ENCODE data around the gene UGCG.
"Not testable (repeated sequence)": the region's sequence is repeated elsewhere in the genome, so short reads cannot be mapped to it uniquely, and the experiment has no call there.

UGCG gene

DNA sequence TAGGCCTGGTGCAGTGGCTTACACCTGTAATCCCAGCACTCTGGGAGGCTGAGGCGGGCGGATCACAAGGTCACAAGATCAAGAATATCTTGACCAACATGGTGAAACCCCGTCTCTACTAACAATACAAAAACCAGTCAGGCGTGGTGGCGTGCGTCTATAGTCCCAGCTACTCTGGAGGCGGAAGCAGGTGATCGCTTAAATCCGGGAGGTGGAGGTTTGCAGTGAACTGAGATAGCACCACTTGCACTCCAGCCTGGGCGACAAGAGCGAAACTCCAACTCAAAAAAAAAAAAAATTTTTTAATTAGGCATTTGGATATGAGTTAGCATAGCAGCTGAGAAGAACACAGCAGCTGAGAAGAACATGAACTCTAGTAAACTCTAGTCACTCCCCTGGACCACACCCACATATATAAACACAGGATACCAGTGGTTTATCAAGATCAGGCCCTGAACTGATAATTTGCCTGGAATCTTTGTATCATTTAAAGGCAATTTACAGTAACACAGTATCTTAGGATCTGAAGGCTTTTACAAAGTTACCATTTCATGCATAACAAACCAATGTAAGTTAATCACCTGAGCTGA, 4.6 kb upstream of the UGCG start:
- Histone ChIP-seq H3K4me3 (ENCODE audit: low read depth, low read length) (no peak overlapping the region), H3K9ac (ENCODE audit: low read depth, low read length) (no peak overlapping the region)

DNA sequence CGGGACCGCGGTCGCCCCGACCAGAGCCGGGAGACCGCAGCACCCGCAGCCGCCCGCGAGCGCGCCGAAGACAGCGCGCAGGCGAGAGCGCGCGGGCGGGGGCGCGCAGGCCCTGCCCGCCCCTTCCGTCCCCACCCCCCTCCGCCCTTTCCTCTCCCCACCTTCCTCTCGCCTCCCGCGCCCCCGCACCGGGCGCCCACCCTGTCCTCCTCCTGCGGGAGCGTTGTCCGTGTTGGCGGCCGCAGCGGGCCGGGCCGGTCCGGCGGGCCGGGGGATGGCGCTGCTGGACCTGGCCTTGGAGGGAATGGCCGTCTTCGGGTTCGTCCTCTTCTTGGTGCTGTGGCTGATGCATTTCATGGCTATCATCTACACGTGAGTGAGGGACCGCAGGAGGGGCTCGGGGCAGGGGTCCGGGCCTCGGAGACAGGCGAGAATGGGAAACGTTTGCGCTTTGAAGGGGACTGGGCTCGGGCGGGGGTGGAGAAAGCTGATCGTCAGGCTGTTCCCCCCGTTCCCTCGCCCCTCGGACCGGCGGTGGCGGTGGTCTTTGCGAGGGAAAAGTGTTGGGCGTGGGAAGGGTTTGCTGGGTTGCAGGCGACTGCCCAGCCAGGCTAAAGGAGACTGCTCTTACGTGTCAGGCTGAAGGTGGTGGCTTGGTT, 457 bp downstream of the UGCG start:
- Histone ChIP-seq H3K9ac (ENCODE audit: low read depth, low read length) (peak overlapping the region; percentile 71), H3K27me3 (ENCODE audit: control insufficient read depth, insufficient read depth, low read length) (no peaks in the 10 kb centered on the region), H3K4me3 (ENCODE audit: low read depth, low read length) (peak overlapping the region; percentile 84), H3K4me1 (ENCODE audit: control insufficient read depth, insufficient read depth, low read length) (peaks cover 2% of the 10 kb centered on the region), H3K9me3 (ENCODE audit: control insufficient read depth, insufficient read depth, low read length) (no peaks in the 10 kb centered on the region), H3K36me3 (ENCODE audit: control insufficient read depth, insufficient read depth, low read length) (no peaks in the 10 kb centered on the region)

More for the DNA sequence above, 4.6 kb upstream of the UGCG start:
- H3K4me1 ChIP-seq (ENCODE audit: control insufficient read depth, insufficient read depth, low read length): peaks cover 2% of the 10 kb centered on the region
- no peaks in the 10 kb centered on the region for H3K9me3 ChIP-seq (ENCODE audit: control insufficient read depth, insufficient read depth, low read length)
- no peaks in the 10 kb centered on the region for H3K27me3 ChIP-seq (ENCODE audit: control insufficient read depth, insufficient read depth, low read length)
- H3K36me3 ChIP-seq (ENCODE audit: control insufficient read depth, insufficient read depth, low read length): no peaks in the 10 kb centered on the region

DNA sequence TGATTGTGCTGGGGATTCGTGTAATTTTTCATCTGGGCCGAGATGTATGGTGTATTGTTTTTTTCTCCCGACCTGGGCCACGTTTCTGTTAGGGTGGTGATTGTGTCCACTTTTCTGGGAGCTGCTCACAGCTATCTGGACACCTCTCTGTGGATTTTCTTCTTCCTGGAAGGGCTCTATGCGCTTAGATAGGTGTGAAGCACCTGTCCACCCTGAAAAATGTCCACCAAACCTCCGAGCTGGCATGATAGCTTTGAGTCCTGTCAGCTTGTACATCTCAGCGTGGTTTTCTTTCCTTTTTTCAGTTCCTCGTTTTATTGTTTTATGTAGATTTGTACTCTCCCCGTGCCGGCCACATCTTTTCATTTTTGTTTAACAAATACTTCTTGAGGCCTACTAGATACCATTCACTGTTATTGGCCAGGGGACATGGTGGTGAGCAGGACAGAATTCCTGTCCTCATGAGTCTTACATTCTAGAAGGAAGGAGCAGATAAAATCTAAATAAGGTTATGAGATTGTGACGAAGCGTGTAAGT, 1.1 kb downstream of the UGCG start:
- Histone ChIP-seq H3K4me1 (ENCODE audit: control insufficient read depth, insufficient read depth, low read length) (peaks cover 2% of the 10 kb centered on the region), H3K36me3 (ENCODE audit: control insufficient read depth, insufficient read depth, low read length) (no peaks in the 10 kb centered on the region), H3K27me3 (ENCODE audit: control insufficient read depth, insufficient read depth, low read length) (no peaks in the 10 kb centered on the region), H3K9me3 (ENCODE audit: control insufficient read depth, insufficient read depth, low read length) (no peaks in the 10 kb centered on the region), H3K4me3 (ENCODE audit: low read depth, low read length) (peak overlapping the region; percentile 84), H3K9ac (ENCODE audit: low read depth, low read length) (peak overlapping the region; percentile 71)

DNA sequence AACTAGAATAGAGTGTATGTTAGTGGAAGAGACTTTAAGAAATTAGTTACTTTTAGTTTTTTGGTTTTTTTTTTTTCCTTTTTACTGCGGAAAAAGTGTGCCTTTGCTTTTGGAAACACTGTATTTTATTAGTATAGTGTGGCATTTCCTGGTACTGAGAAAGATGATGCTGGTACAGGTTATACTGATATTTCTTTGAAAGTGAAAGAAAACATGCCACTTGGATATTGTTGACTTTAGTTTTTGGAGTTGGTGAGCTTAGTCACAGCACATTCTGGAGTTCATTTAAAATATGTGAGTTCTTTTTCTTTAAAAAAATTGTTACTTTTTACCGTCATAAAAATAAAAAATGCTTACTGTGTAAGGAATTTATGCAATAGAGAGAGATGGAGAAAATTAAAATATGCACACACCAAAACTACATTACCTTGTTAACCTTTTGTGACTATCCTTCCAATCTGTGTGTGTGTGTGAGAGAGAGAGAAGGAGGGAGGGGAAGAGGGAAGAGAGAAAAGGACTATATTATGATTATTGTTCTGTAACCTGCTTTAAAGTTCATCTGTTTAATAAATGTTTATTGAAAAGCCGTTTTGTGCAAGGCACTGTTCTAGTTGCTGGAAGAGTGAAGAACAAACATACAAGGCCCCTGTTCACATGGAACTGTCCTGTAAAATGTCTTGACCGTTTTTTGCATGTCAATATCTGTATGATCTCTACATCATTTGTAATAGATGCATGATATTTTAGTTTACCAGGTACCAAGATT, 1.9 kb downstream of the UGCG start:
- no peak overlapping the region for H3K9ac ChIP-seq (ENCODE audit: low read depth, low read length)
- H3K9me3 ChIP-seq (ENCODE audit: control insufficient read depth, insufficient read depth, low read length): no peaks in the 10 kb centered on the region
- H3K4me3 ChIP-seq (ENCODE audit: low read depth, low read length): no peak overlapping the region
- H3K36me3 ChIP-seq (ENCODE audit: control insufficient read depth, insufficient read depth, low read length): no peaks in the 10 kb centered on the region
- peaks cover 2% of the 10 kb centered on the region for H3K4me1 ChIP-seq (ENCODE audit: control insufficient read depth, insufficient read depth, low read length)
- H3K27me3 ChIP-seq (ENCODE audit: control insufficient read depth, insufficient read depth, low read length): no peaks in the 10 kb centered on the region

DNA sequence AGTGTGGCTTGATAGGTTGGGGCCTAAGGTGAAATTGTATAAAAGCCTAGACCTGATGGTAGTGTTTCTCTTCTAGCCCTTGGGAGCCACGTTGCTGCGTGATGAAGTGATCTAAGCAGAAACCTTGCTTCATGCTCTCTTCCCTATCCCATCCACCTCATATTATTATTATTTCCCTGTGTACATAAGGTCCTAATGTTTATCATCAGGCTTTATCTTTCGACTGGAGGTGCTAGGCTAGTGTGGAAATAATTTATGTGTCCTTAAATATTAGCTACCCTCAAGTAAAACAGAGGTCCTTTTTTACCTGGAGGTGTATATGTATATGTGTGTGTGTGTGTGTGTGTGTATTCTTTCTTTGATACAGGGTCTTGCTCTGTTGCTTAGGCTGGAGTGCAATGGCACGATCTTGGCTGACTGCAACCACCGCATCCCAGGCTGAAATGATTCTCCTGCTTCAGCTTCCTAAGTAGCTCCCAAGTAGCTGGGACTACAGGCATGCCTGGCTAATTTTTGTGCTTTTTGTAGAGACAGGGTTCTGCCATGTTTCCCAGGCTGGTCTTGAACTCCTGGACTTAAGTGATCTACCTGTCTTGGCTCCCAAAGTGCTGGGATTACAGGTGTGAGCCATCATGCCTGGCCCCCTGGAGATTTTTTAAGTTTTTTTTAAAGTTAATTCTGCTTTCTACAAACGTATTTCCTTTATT, 3.7 kb downstream of the UGCG start:
- Histone ChIP-seq H3K9me3 (ENCODE audit: control insufficient read depth, insufficient read depth, low read length) (no peaks in the 10 kb centered on the region), H3K4me1 (ENCODE audit: control insufficient read depth, insufficient read depth, low read length) (peaks cover 2% of the 10 kb centered on the region), H3K27me3 (ENCODE audit: control insufficient read depth, insufficient read depth, low read length) (no peaks in the 10 kb centered on the region), H3K36me3 (ENCODE audit: control insufficient read depth, insufficient read depth, low read length) (no peaks in the 10 kb centered on the region), H3K4me3 (ENCODE audit: low read depth, low read length) (no peak overlapping the region), H3K9ac (ENCODE audit: low read depth, low read length) (no peak overlapping the region)

DNA sequence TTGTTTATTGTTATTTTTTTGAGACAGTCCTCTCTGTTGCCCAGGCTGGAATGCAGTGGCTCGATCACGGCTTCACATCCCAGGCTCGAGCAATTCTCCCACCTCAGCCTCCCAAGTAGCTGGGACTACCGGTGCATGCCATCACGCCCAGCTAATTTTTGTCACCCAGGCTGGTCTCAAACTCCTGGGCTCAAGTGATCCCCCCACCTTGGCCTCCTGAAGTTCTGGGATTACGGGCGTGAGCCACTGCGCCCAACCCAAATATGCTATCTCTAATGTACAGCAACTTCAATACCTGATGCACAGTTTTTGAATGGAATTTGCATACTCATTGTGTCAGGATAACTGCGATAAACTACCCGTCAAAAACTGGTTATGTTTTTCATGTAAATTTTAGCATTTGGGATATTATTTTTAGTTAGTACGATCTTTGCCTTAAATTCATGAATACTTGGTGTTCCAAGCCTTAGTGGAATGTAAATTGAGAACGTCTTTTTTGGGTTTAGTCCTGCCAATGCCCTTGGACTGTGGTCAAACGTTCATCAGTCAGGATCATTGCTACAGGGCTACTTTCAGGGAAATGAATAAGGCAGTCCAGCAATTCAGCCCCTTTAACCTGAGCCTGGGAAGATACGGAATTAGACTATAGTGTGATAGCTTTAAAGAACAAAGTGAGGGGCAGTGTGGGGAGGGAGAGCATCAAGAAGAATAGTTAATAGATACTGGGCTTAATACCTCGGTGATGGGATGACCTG, 4.4 kb downstream of the UGCG start:
- no peaks in the 10 kb centered on the region for H3K36me3 ChIP-seq (ENCODE audit: control insufficient read depth, insufficient read depth, low read length)
- no peaks in the 10 kb centered on the region for H3K4me1 ChIP-seq (ENCODE audit: control insufficient read depth, insufficient read depth, low read length)
- H3K27me3 ChIP-seq (ENCODE audit: control insufficient read depth, insufficient read depth, low read length): no peaks in the 10 kb centered on the region
- no peaks in the 10 kb centered on the region for H3K9me3 ChIP-seq (ENCODE audit: control insufficient read depth, insufficient read depth, low read length)
- no peak overlapping the region for H3K4me3 ChIP-seq (ENCODE audit: low read depth, low read length)
- no peak overlapping the region for H3K9ac ChIP-seq (ENCODE audit: low read depth, low read length)

DNA sequence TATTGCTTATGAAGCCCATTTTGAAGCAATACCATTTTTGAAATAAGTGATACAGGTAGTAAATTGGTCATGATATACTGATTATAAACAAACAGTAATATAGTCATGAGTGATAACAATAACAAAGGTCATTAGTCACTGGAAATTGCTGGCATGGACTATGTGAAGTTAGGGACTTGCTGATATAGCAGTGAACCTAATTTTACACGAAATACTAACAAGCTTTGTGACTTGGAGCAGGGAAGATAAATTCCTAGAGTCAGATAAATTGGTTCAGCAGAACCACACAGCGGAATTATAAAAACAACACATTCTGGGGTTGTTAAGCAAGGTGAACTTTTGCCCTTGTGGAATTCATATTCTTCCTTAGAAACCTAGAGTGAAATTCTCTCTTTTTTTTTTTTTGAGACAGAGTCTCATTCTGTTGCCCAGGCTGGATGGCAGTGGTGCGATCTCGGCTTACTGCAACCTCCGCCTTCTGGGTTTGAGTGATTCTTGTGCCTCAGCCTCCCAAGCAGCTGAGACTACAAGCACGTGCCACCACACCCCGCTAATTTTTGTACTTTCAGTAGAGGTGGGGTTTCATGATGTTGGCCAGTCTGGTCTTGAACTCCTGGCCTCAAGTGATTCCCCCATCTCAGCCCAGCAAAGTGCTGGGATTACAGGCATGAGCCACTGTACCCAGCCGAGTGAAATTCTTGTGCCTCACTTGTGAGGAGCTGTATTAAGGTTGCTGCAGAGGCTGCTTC, 6.0 kb downstream of the UGCG start:
- H3K9ac ChIP-seq (ENCODE audit: low read depth, low read length): no peak overlapping the region
- no peaks in the 10 kb centered on the region for H3K36me3 ChIP-seq (ENCODE audit: control insufficient read depth, insufficient read depth, low read length)
- no peak overlapping the region for H3K4me3 ChIP-seq (ENCODE audit: low read depth, low read length)
- no peaks in the 10 kb centered on the region for H3K4me1 ChIP-seq (ENCODE audit: control insufficient read depth, insufficient read depth, low read length)
- H3K27me3 ChIP-seq (ENCODE audit: control insufficient read depth, insufficient read depth, low read length): no peaks in the 10 kb centered on the region
- H3K9me3 ChIP-seq (ENCODE audit: control insufficient read depth, insufficient read depth, low read length): no peaks in the 10 kb centered on the region

DNA sequence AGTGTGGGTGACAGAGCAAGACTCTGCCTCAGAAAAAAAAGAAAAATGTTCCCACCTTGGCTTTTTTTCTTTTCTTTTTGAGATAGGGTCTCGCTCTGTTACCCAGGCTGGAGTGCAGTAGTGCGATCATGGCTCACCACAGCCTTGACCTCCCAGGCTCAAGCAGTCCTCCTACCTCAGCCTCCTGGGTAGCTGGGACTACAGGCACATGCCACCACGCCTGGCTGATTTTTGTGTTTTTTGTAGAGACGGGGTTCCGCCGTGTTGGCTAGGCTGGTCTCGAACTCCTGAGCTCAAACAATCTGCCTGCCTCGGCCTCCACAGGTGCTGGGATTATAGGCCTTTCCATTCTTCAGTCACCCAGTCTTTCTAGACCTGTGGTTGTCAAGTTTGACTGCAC, 6.9 kb downstream of the UGCG start:
- H3K27me3 ChIP-seq (ENCODE audit: control insufficient read depth, insufficient read depth, low read length); H3K9ac ChIP-seq (ENCODE audit: low read depth, low read length); H3K4me1 ChIP-seq (ENCODE audit: control insufficient read depth, insufficient read depth, low read length); H3K9me3 ChIP-seq (ENCODE audit: control insufficient read depth, insufficient read depth, low read length); H3K36me3 ChIP-seq (ENCODE audit: control insufficient read depth, insufficient read depth, low read length); H3K4me3 ChIP-seq (ENCODE audit: low read depth, low read length): not testable (repeated sequence)

DNA sequence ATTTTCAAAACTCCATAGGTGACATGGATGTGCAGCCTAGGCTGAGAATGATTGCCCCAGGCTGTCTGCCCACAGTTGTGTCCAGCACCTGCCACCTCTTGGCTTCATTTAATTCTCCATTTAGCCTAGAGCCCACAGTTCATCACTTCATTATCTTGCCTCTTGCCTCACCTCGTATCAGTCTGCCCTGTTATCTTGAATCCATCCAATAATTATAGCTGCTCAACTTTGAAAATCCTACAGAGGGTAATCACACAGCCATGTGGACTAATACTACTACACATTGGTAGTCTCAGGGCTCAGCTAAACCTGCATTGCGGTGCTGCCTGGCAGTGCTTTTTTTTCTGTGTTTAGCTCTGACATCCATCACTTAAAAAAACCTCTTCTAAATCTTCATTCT, 7.4 kb downstream of the UGCG start:
- Histone ChIP-seq H3K9ac (ENCODE audit: low read depth, low read length) (no peak overlapping the region), H3K36me3 (ENCODE audit: control insufficient read depth, insufficient read depth, low read length) (no peaks in the 10 kb centered on the region), H3K4me1 (ENCODE audit: control insufficient read depth, insufficient read depth, low read length) (no peaks in the 10 kb centered on the region), H3K9me3 (ENCODE audit: control insufficient read depth, insufficient read depth, low read length) (no peaks in the 10 kb centered on the region), H3K27me3 (ENCODE audit: control insufficient read depth, insufficient read depth, low read length) (no peaks in the 10 kb centered on the region), H3K4me3 (ENCODE audit: low read depth, low read length) (no peak overlapping the region)

DNA sequence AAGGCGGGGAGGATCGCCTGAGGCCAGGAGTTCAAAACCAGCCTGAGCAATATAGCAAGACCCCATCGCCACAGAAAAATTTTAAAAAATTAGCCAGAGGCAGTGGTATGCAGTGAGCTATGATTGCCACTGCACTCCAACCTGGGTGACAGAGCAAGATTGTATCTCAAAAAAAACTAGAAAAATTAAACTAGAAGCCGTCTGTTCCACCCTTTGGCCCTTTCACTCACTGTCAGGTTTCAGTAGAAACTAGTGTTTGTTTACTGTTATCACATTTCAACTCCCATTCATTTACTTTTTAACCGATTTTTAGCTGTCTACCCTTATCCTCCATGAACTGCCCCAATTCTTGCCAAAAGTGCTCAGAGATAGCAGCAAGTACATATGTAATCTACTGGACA, 8.3 kb downstream of the UGCG start:
- no peaks in the 10 kb centered on the region for H3K9me3 ChIP-seq (ENCODE audit: control insufficient read depth, insufficient read depth, low read length)
- H3K4me1 ChIP-seq (ENCODE audit: control insufficient read depth, insufficient read depth, low read length): peaks cover 3% of the 10 kb centered on the region
- H3K9ac ChIP-seq (ENCODE audit: low read depth, low read length): no peak overlapping the region
- H3K36me3 ChIP-seq (ENCODE audit: control insufficient read depth, insufficient read depth, low read length): no peaks in the 10 kb centered on the region
- H3K4me3 ChIP-seq (ENCODE audit: low read depth, low read length): no peak overlapping the region
- no peaks in the 10 kb centered on the region for H3K27me3 ChIP-seq (ENCODE audit: control insufficient read depth, insufficient read depth, low read length)

Data from iPS-15b (cell line).